8988T (cell line): ENCODE results near the gene ABAT.
"Not testable (repeated sequence)": the region's sequence is repeated elsewhere in the genome, so short reads cannot be mapped to it uniquely, and the experiment has no call there.

Source experiments
- DNase-seq: peaks from one replicate; pipeline ENCODE4 v3.0.0; 2011

ABAT gene

GRCh38 chr16:8795091-8795490 is 120.7 kb downstream of the ABAT start:
- DNase-seq = no peak

GRCh38 chr16:8795818-8796217 is 121.4 kb downstream of the ABAT start:
- no peak for DNase-seq

GRCh38 chr16:8796469-8797363 is 122.3 kb downstream of the ABAT start:
- no peak for DNase-seq

- DNase-seq = peak; percentile 81
Measured at GRCh38 chr16:8797364-8798173, 123.2 kb downstream of the ABAT start, which contains the start of the genes PMM2 and TMEM186. Gene PMM2, plus strand, starts transcription at chr16:8797839. Its CDS starts 44 bp downstream, at chr16:8797883. Gene TMEM186, minus strand, starts transcription at chr16:8797639. Its CDS starts 25 bp downstream, at chr16:8797614.

- no peak for DNase-seq
Measured at GRCh38 chr16:8798174-8798527, 123.7 kb downstream of the ABAT start.

- no peak for DNase-seq
Measured at GRCh38 chr16:8798535-8799157, 124.2 kb downstream of the ABAT start.

GRCh38 chr16:8801701-8802100 is 127.3 kb downstream of the ABAT start:
- DNase-seq = no peak

GRCh38 chr16:8803733-8804132 is 129.3 kb downstream of the ABAT start:
- not testable (repeated sequence) for DNase-seq

- no peak for DNase-seq
Measured at GRCh38 chr16:8804313-8804712, 129.9 kb downstream of the ABAT start.

GRCh38 chr16:8806272-8806983 is 132.0 kb downstream of the ABAT start:
- DNase-seq = no peak

- no peak for DNase-seq
Measured at GRCh38 chr16:8807189-8807588, 132.8 kb downstream of the ABAT start.

- no peak for DNase-seq
Measured at GRCh38 chr16:8808009-8808408, 133.6 kb downstream of the ABAT start.

GRCh38 chr16:8808613-8809353 is 134.4 kb downstream of the ABAT start:
- DNase-seq = no peak

- DNase-seq = no peak
Measured at GRCh38 chr16:8812162-8812843, 137.9 kb downstream of the ABAT start.

- no peak for DNase-seq
Measured at GRCh38 chr16:8814095-8814806, 139.8 kb downstream of the ABAT start.

GRCh38 chr16:8816967-8817655 is 142.7 kb downstream of the ABAT start:
- no peak for DNase-seq

- no peak for DNase-seq
Measured at GRCh38 chr16:8818504-8819270, 144.3 kb downstream of the ABAT start.

- DNase-seq = no peak
Measured at GRCh38 chr16:8819411-8820034, 145.1 kb downstream of the ABAT start.

GRCh38 chr16:8822403-8822802 is 148.0 kb downstream of the ABAT start:
- DNase-seq = no peak
